ENCODE results near the gene TESK1.
"Not testable (repeated sequence)": the region's sequence is repeated elsewhere in the genome, so short reads cannot be mapped to it uniquely, and the experiment has no call there.

Gene TESK1

GRCh38 chr9:35636135-35636876 lies 31.2 kb downstream of the TESK1 start:
- Histone ChIP-seq H3K27ac (ENCODE audit: low read depth, low read length) (peak overlapping the region; percentile 88), H3K9ac (ENCODE audit: low read length) (peak overlapping the region; percentile 40), H3K4me2 (ENCODE audit: low read depth, low read length, poor library complexity, severe bottlenecking) (peak overlapping the region; percentile 59), H4K20me1 (ENCODE audit: low read depth, low read length) (no peaks in the 10 kb centered on the region), H3K4me3 (ENCODE audit: insufficient read depth, low read length, poor library complexity, severe bottlenecking) (peak overlapping the region; percentile 17), H2AFZ (ENCODE audit: low read depth, low read length, severe bottlenecking) (no peak overlapping the region), H3K9me2 (replicated peaks; ENCODE audit: insufficient read depth, low read length) (no peaks in the 10 kb centered on the region), H3K27me3 (ENCODE audit: low read length) (no peaks in the 10 kb centered on the region), H3F3A (ENCODE audit: insufficient read depth) (peaks cover 41% of the 10 kb centered on the region), H3K79me2 (ENCODE audit: insufficient read depth, low read length) (no peaks in the 10 kb centered on the region), H3K36me3 (ENCODE audit: low read length) (no peaks in the 10 kb centered on the region), H3K9me3 (ENCODE audit: insufficient read depth, low read length) (no peaks in the 10 kb centered on the region)
- TF ChIP-seq EZH2phosphoT487 (conservative IDR thresholded peaks at IDR 0.05; ENCODE audit: low read length): no peak
- TF ChIP-seq, protein P1, sequence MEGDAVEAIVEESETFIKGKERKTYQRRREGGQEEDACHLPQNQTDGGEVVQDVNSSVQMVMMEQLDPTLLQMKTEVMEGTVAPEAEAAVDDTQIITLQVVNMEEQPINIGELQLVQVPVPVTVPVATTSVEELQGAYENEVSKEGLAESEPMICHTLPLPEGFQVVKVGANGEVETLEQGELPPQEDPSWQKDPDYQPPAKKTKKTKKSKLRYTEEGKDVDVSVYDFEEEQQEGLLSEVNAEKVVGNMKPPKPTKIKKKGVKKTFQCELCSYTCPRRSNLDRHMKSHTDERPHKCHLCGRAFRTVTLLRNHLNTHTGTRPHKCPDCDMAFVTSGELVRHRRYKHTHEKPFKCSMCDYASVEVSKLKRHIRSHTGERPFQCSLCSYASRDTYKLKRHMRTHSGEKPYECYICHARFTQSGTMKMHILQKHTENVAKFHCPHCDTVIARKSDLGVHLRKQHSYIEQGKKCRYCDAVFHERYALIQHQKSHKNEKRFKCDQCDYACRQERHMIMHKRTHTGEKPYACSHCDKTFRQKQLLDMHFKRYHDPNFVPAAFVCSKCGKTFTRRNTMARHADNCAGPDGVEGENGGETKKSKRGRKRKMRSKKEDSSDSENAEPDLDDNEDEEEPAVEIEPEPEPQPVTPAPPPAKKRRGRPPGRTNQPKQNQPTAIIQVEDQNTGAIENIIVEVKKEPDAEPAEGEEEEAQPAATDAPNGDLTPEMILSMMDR (IDR thresholded peaks at IDR 0.05; ENCODE audit: insufficient read depth, low read length, poor library complexity, severe bottlenecking): no peak

DNA sequence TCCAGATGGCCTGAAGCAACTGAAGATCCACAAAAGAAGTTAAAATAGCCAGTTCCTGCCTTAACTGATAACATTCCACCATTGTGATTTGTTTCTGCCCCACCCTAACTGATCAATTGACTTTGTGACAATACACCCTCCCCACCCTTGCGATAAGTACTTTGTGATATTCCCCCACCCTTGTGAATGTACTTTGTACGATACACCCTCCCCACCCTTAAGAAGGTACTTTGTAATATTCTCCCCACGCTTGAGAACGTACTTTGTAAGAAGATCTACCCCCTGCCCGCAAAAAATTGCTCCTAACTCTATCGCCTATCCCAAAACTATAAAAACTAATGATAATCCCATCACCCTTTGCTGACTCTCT lies 31.8 kb downstream of the TESK1 start:
- Histone ChIP-seq H3K4me2 (ENCODE audit: low read depth, low read length, poor library complexity, severe bottlenecking) (peak overlapping the region; percentile 59), H3K27ac (ENCODE audit: low read depth, low read length) (peak overlapping the region; percentile 88), H3F3A (ENCODE audit: insufficient read depth) (peaks cover 41% of the 10 kb centered on the region), H3K9ac (ENCODE audit: low read length) (peak overlapping the region; percentile 40)
- not testable (repeated sequence) for H3K9me3 ChIP-seq (ENCODE audit: insufficient read depth, low read length); H3K79me2 ChIP-seq (ENCODE audit: insufficient read depth, low read length); H3K36me3 ChIP-seq (ENCODE audit: low read length); H2AFZ ChIP-seq (ENCODE audit: low read depth, low read length, severe bottlenecking); H3K4me3 ChIP-seq (ENCODE audit: insufficient read depth, low read length, poor library complexity, severe bottlenecking); H3K9me2 ChIP-seq (replicated peaks; ENCODE audit: insufficient read depth, low read length); H3K27me3 ChIP-seq (ENCODE audit: low read length); H4K20me1 ChIP-seq (ENCODE audit: low read depth, low read length)

DNA sequence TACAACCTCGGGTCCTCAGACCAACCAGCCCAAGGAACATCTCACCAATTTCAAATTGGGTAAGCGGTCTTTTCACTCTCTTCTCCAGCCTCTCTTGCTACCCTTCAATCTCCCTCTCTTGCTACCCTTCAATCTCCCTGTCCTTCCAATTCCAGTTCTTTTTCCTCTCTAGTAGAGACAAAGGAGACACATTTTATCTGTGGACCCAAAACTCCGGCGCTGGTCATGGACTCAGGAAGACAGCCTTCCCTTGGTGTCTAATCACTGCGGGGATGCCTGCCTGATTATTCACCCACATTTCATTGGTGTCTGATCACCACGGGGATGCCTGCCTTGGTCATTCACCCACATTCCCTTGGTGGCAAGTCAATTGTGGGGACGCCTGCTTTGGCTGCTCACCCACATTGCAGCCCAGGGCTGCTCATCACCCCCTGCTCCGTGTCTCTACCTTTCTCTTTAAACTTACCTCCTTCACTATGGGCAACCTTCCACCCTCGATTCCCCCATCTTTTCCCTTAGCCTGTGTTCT lies 32.4 kb downstream of the TESK1 start:
- not testable (repeated sequence) for H3K4me3 ChIP-seq (ENCODE audit: insufficient read depth, low read length, poor library complexity, severe bottlenecking); H3K36me3 ChIP-seq (ENCODE audit: low read length); H3K9me2 ChIP-seq (replicated peaks; ENCODE audit: insufficient read depth, low read length); H4K20me1 ChIP-seq (ENCODE audit: low read depth, low read length); H3K4me2 ChIP-seq (ENCODE audit: low read depth, low read length, poor library complexity, severe bottlenecking); H2AFZ ChIP-seq (ENCODE audit: low read depth, low read length, severe bottlenecking); H3K9ac ChIP-seq (ENCODE audit: low read length); H3K27me3 ChIP-seq (ENCODE audit: low read length); H3K9me3 ChIP-seq (ENCODE audit: insufficient read depth, low read length); H3K79me2 ChIP-seq (ENCODE audit: insufficient read depth, low read length)
- peak overlapping the region; percentile 52 for H3K27ac ChIP-seq (ENCODE audit: low read depth, low read length)
- peaks cover 41% of the 10 kb centered on the region for H3F3A ChIP-seq (ENCODE audit: insufficient read depth)

GRCh38 chr9:35638751-35639150 lies 33.7 kb downstream of the TESK1 start:
- not testable (repeated sequence) for H3K36me3 ChIP-seq (ENCODE audit: low read length); H3K79me2 ChIP-seq (ENCODE audit: insufficient read depth, low read length); H3K27me3 ChIP-seq (ENCODE audit: low read length); H4K20me1 ChIP-seq (ENCODE audit: low read depth, low read length); H3K9me3 ChIP-seq (ENCODE audit: insufficient read depth, low read length); H3K4me3 ChIP-seq (ENCODE audit: insufficient read depth, low read length, poor library complexity, severe bottlenecking); H3K9me2 ChIP-seq (replicated peaks; ENCODE audit: insufficient read depth, low read length)
- peak overlapping the region; percentile 68 for H3K27ac ChIP-seq (ENCODE audit: low read depth, low read length)
- H2AFZ ChIP-seq (ENCODE audit: low read depth, low read length, severe bottlenecking): peak overlapping the region; percentile 6
- peak overlapping the region; percentile 53 for H3K4me2 ChIP-seq (ENCODE audit: low read depth, low read length, poor library complexity, severe bottlenecking)
- peaks cover 34% of the 10 kb centered on the region for H3F3A ChIP-seq (ENCODE audit: insufficient read depth)
- H3K9ac ChIP-seq (ENCODE audit: low read length): peak overlapping the region; percentile 33

- H3K27me3 ChIP-seq (ENCODE audit: low read length); H3K9me2 ChIP-seq (replicated peaks; ENCODE audit: insufficient read depth, low read length); H3K9me3 ChIP-seq (ENCODE audit: insufficient read depth, low read length); H3K36me3 ChIP-seq (ENCODE audit: low read length); H4K20me1 ChIP-seq (ENCODE audit: low read depth, low read length); H3K79me2 ChIP-seq (ENCODE audit: insufficient read depth, low read length); H3K4me3 ChIP-seq (ENCODE audit: insufficient read depth, low read length, poor library complexity, severe bottlenecking): not testable (repeated sequence)
- Histone ChIP-seq H3F3A (ENCODE audit: insufficient read depth) (peaks cover 29% of the 10 kb centered on the region), H3K4me2 (ENCODE audit: low read depth, low read length, poor library complexity, severe bottlenecking) (peak overlapping the region; percentile 53), H3K9ac (ENCODE audit: low read length) (peak overlapping the region; percentile 33), H3K27ac (ENCODE audit: low read depth, low read length) (peak overlapping the region; percentile 68), H2AFZ (ENCODE audit: low read depth, low read length, severe bottlenecking) (peak overlapping the region; percentile 6)
Observed at GRCh38 chr9:35639225-35639624, 34.2 kb downstream of the TESK1 start.
